Cardiac fibroblast (primary cell): ENCODE measurements around the gene ATG10.

ENCODE experiments used
- DNase-seq, 2 donors: peaks; one replicate each; pipeline versions ENCODE4 v3.0.0 to v3.0.0-alpha.2; 2010; ENCODE audit warnings: low read depth in 2 of 2
- H3K4me3 ChIP-seq, 2 donors: replicated peaks in 1 of 2; 1 replicate in 1 of 2; 2 replicates in 1 of 2; pipeline ENCODE4 v1.5.1; 2011; ENCODE audit warnings: low read depth in 2 of 2, low read length in 2 of 2, mild to moderate bottlenecking in 2 of 2, moderate library complexity in 1 of 2
- TF ChIP-seq, protein P1 (sequence below): IDR thresholded peaks from one replicate; pipeline ENCODE4 v1.5.1; 2011; ENCODE audit warnings: low read depth, mild to moderate bottlenecking, low read length, inconsistent platforms

The ATG10 gene

DNA sequence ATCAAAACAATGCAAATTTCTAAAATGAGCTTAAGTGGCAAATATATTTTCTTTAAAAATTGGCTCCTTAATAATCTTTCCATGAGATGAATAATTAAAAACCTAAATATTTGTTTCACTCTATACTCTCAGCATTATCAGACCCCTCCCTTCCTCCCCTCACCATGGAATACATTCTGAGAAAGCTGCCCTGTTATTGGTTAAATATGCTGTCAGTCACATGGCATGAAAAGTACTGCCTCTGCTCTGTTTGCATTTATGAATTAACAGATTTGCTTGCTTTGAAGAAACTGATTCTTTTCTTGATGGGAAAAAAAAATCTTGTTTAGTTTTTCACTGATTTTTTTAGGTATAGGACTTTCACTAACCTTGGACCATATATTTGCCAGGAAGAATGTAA is 323.3 kb downstream of the ATG10 start:
- DNase-seq: peak in 1 of 2 donors; percentile 28
- H3K4me3 ChIP-seq: no peak overlapping the region
- TF ChIP-seq, protein P1, sequence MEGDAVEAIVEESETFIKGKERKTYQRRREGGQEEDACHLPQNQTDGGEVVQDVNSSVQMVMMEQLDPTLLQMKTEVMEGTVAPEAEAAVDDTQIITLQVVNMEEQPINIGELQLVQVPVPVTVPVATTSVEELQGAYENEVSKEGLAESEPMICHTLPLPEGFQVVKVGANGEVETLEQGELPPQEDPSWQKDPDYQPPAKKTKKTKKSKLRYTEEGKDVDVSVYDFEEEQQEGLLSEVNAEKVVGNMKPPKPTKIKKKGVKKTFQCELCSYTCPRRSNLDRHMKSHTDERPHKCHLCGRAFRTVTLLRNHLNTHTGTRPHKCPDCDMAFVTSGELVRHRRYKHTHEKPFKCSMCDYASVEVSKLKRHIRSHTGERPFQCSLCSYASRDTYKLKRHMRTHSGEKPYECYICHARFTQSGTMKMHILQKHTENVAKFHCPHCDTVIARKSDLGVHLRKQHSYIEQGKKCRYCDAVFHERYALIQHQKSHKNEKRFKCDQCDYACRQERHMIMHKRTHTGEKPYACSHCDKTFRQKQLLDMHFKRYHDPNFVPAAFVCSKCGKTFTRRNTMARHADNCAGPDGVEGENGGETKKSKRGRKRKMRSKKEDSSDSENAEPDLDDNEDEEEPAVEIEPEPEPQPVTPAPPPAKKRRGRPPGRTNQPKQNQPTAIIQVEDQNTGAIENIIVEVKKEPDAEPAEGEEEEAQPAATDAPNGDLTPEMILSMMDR: no peak

DNA sequence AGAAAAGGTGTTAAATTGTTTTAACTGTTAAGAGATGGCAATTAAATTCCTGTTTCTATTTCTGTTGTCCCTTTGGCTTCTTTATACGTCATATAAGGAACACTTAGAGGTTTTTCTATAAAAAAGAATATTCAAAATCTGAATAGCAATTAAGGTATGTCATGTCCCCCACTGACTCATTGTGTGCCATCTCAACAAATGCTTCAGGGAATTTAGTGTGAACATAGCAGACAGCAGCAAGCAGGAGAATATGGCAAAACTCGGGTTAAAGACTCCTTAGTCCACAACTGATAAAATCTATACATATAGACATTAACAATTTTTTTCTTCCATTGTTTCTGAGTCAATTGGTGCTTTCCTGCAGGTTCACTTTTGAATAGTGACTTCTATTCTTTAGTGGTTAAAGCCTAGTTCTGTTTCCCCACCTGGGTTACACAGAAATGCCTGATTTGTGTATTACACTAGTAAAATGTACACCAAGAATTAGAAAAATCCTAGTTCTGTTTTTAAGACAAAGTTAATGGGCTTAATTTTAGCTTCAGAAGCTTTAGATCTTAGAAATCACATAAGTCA is 324.2 kb downstream of the ATG10 start:
- H3K4me3 ChIP-seq: no peak overlapping the region
- no peak for DNase-seq
- TF ChIP-seq, protein P1: no peak

DNA sequence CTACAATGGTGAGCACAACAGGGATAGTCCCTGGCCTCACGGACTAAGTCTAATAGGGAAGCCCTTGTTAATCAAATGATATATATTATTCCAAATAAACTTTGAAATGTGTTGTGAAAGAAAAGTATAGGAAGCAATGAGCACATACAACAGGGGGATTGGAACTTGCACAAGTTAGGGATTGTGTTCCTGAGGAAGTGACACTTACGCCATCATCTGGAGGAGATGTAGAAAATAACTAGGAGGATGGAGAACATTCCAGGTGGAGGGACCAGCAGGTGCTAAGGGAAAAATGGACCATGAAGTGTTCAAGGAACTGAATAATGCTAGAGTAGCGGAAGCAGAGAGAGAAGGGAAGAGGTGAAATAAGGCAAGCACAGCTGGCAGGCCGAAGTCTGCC is 325.1 kb downstream of the ATG10 start:
- H3K4me3 ChIP-seq: no peak overlapping the region
- DNase-seq: no peak
- TF ChIP-seq, protein P1: no peak

- TF ChIP-seq, protein P1: no peak
- DNase-seq: no peak
- no peak overlapping the region for H3K4me3 ChIP-seq
These were observed 325.9 kb downstream of the ATG10 start for GRCh38 chr5:82297711-82298110.

DNA sequence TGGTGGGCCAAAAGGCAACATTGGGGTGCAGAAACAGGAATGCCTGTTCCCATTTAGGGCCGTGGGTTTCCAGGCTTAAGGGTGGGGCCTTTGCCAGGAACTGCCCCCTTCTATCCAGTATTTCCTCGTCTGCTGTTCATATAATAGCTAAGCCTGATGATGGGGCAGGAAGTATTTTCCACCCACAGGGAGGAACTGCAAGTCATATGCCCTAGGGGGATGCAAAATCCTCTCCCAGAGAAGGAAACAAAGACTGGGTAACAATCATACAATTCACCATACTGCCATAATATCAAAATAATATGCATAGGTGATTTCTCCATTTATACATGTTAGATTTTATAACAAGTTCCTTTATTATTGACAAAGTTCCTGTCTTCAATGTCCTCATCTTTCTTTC is 326.8 kb downstream of the ATG10 start:
- DNase-seq: no peak
- no peak overlapping the region for H3K4me3 ChIP-seq
- TF ChIP-seq, protein P1: no peak

DNA sequence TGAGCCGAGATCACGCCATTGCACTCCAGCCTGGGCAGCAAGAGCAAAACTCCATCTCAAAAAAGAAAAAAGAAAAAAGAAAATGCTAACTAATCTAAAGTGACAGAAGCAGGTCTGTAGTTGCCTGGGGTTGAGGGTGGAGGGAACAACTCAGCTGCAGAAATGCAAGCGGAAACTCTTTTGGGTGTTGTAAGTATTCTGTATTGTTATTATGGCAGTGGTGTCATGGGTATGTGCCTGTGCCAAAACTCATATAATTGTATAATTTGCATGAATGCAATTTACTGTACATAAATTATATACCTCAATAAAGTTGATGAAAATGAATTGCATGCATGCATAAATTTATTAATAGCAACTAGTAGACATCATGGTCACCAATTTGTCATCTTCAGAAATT is 329.4 kb downstream of the ATG10 start:
- H3K4me3 ChIP-seq: no peak overlapping the region
- no peak for DNase-seq
- TF ChIP-seq, protein P1: no peak
